ENCODE data around the gene PLP2. TPM values are rescaled to one million over a fixed set of nuclear protein-coding genes. Genes with fewer than 3 reads are reported as not detected.

Gene PLP2
- total and polyA plus RNA-seq, 2 of the 13 experiments (the other 11 are each of a cell fraction or from before 2014, with no cell fraction given): 0.40 to 3.6 TPM

- TF ChIP-seq SYNCRIP (IDR thresholded peaks at IDR 0.05; ENCODE audit: insufficient read depth, low read depth, low read length): no peak
- TF ChIP-seq SOX13 (IDR thresholded peaks at IDR 0.05): no peak
- peak in 1 of 2 experiments; percentile 8; a peak in 1 of 4 replicates for TF ChIP-seq SOX13 (CRISPR knock-in tag; conservative IDR thresholded peaks at IDR 0.05 in 1 of 2, IDR thresholded peaks at IDR 0.05 in 1 of 2)
- TF ChIP-seq ZNF639 (CRISPR knock-in tag; conservative IDR thresholded peaks at IDR 0.05): no peak
- TF ChIP-seq ZSCAN25 (CRISPR knock-in tag; IDR thresholded peaks at IDR 0.05): 0 out of 2 replicates have a peak, but pooled peaks have one; percentile 40
- TF ChIP-seq MTA1 (CRISPR knock-in tag; IDR thresholded peaks at IDR 0.05; ENCODE audit: borderline replicate concordance): no peak
- no peak for TF ChIP-seq PAX8 (CRISPR knock-in tag; IDR thresholded peaks at IDR 0.05; ENCODE audit: borderline replicate concordance)
- no peak for TF ChIP-seq PHF5A (CRISPR knock-in tag; IDR thresholded peaks at IDR 0.05; ENCODE audit: low read depth, unreplicated experiment)
- TF ChIP-seq RBFOX2 (IDR thresholded peaks at IDR 0.05; ENCODE audit: low read depth, low read length): peak; percentile 78
- no peak for TF ChIP-seq EED (CRISPR knock-in tag; IDR thresholded peaks at IDR 0.05)
- no peak for TF ChIP-seq ZSCAN12 (CRISPR knock-in tag; IDR thresholded peaks at IDR 0.05)
- TF ChIP-seq ELF3 (CRISPR knock-in tag; IDR thresholded peaks at IDR 0.05): 0 out of 2 replicates have a peak, but pooled peaks have one; percentile 35
- TF ChIP-seq HDAC2 (CRISPR knock-in tag; IDR thresholded peaks at IDR 0.05): no peak
- TF ChIP-seq HOXA3 (CRISPR knock-in tag; IDR thresholded peaks at IDR 0.05): peak; percentile 54; the same call in 1 of the 2 replicates
- no peak for TF ChIP-seq ZNF777 (CRISPR knock-in tag; IDR thresholded peaks at IDR 0.05)
- TF ChIP-seq, protein P1, sequence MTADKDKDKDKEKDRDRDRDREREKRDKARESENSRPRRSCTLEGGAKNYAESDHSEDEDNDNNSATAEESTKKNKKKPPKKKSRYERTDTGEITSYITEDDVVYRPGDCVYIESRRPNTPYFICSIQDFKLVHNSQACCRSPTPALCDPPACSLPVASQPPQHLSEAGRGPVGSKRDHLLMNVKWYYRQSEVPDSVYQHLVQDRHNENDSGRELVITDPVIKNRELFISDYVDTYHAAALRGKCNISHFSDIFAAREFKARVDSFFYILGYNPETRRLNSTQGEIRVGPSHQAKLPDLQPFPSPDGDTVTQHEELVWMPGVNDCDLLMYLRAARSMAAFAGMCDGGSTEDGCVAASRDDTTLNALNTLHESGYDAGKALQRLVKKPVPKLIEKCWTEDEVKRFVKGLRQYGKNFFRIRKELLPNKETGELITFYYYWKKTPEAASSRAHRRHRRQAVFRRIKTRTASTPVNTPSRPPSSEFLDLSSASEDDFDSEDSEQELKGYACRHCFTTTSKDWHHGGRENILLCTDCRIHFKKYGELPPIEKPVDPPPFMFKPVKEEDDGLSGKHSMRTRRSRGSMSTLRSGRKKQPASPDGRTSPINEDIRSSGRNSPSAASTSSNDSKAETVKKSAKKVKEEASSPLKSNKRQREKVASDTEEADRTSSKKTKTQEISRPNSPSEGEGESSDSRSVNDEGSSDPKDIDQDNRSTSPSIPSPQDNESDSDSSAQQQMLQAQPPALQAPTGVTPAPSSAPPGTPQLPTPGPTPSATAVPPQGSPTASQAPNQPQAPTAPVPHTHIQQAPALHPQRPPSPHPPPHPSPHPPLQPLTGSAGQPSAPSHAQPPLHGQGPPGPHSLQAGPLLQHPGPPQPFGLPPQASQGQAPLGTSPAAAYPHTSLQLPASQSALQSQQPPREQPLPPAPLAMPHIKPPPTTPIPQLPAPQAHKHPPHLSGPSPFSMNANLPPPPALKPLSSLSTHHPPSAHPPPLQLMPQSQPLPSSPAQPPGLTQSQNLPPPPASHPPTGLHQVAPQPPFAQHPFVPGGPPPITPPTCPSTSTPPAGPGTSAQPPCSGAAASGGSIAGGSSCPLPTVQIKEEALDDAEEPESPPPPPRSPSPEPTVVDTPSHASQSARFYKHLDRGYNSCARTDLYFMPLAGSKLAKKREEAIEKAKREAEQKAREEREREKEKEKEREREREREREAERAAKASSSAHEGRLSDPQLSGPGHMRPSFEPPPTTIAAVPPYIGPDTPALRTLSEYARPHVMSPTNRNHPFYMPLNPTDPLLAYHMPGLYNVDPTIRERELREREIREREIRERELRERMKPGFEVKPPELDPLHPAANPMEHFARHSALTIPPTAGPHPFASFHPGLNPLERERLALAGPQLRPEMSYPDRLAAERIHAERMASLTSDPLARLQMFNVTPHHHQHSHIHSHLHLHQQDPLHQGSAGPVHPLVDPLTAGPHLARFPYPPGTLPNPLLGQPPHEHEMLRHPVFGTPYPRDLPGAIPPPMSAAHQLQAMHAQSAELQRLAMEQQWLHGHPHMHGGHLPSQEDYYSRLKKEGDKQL (CRISPR knock-in tag; IDR thresholded peaks at IDR 0.05; ENCODE audit: low read depth): no peak
- TF ChIP-seq, protein P2, sequence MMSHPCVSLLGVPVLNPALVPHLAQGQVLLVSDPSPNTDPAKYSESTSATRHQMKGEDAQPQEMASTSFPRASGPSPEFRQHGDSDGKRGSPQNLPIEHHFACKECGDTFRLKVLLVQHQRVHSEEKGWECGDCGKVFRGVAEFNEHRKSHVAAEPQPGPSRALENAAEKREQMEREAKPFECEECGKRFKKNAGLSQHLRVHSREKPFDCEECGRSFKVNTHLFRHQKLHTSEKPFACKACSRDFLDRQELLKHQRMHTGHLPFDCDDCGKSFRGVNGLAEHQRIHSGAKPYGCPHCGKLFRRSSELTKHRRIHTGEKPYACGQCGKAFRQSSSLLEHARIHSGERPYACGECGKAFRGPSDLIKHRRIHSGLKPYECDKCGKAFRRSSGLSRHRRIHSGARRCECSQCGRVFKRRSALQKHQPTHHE (CRISPR knock-in tag; IDR thresholded peaks at IDR 0.05; ENCODE audit: borderline replicate concordance): no peak
- no peak for TF ChIP-seq GLI4 (CRISPR knock-in tag; IDR thresholded peaks at IDR 0.05; ENCODE audit: borderline replicate concordance)
- TF ChIP-seq, protein P3, sequence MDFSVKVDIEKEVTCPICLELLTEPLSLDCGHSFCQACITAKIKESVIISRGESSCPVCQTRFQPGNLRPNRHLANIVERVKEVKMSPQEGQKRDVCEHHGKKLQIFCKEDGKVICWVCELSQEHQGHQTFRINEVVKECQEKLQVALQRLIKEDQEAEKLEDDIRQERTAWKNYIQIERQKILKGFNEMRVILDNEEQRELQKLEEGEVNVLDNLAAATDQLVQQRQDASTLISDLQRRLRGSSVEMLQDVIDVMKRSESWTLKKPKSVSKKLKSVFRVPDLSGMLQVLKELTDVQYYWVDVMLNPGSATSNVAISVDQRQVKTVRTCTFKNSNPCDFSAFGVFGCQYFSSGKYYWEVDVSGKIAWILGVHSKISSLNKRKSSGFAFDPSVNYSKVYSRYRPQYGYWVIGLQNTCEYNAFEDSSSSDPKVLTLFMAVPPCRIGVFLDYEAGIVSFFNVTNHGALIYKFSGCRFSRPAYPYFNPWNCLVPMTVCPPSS (IDR thresholded peaks at IDR 0.05): no peak
- TF ChIP-seq ZFX (CRISPR knock-in tag; IDR thresholded peaks at IDR 0.05; ENCODE audit: low read depth): peak; percentile 74
These were observed 7.9 kb upstream of the PLP2 start (continued) for GRCh38 chrX:49163555-49164419.
